Measurements from ENCODE around the gene PLCD3. TPM values are rescaled to one million over a fixed set of nuclear protein-coding genes. Genes with fewer than 3 reads are reported as not detected.

The PLCD3 gene
- total and polyA plus RNA-seq, 2 of the 13 experiments (the other 11 are each of a cell fraction or from before 2014, with no cell fraction given) = 11.3 to 39.1 TPM

DNA sequence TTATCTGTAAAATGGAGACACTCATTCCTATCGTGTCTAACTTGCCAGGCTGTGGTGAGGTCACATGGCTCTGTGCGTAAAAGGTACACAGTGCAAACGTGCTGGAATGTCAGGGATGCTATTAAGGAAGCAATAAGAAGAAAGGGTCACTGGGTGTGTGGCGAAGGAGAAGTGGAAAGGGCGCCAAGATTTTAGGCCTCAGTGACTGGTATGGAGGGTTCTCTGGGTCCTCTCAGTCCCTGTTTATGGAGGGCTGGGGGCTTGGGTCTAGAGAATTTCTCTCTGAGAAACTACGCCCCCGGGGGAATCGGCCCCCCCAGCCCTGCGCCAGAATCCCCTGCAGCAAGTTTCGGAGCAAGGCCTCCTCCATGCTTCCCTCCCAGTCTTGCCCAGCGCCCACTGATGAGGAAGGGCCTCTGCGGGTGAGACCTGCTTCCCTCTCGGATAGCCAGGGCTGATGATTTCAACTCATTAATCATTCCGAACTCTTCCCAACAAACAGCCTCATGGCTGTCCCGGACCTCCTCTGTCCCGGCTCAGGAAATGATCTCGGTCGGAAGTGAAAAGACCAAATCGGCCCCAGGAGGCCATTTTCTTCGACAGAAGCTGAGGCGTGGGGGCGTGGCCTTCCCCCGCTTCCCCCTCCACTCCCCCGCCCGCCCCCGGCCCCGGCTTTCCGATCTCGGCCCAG lies 14.7 kb upstream of the PLCD3 start (continued):
- TF ChIP-seq ZFX (CRISPR knock-in tag; IDR thresholded peaks at IDR 0.05; ENCODE audit: low read depth) (peak; percentile 88; the same call in 1 of the 2 replicates), POLR2AphosphoS2 (IDR thresholded peaks at IDR 0.05; ENCODE audit: low read depth, low read length) (no peak), HOXA3 (CRISPR knock-in tag; IDR thresholded peaks at IDR 0.05) (no peak), ETS1 (CRISPR knock-in tag; IDR thresholded peaks at IDR 0.05) (no peak), HMG20A (CRISPR knock-in tag; IDR thresholded peaks at IDR 0.05; ENCODE audit: borderline replicate concordance) (no peak), RNF2 (conservative IDR thresholded peaks at IDR 0.05; ENCODE audit: low read depth) (no peak), ZNF180 (CRISPR knock-in tag; IDR thresholded peaks at IDR 0.05; ENCODE audit: borderline replicate concordance, low read depth) (no peak), AKNA (CRISPR knock-in tag; IDR thresholded peaks at IDR 0.05; ENCODE audit: borderline replicate concordance) (no peak), ZNF674 (CRISPR knock-in tag; IDR thresholded peaks at IDR 0.05; ENCODE audit: low read depth) (no peak), ZNF703 (CRISPR knock-in tag; IDR thresholded peaks at IDR 0.05; ENCODE audit: borderline replicate concordance) (no peak)
- TF ChIP-seq, protein P1, sequence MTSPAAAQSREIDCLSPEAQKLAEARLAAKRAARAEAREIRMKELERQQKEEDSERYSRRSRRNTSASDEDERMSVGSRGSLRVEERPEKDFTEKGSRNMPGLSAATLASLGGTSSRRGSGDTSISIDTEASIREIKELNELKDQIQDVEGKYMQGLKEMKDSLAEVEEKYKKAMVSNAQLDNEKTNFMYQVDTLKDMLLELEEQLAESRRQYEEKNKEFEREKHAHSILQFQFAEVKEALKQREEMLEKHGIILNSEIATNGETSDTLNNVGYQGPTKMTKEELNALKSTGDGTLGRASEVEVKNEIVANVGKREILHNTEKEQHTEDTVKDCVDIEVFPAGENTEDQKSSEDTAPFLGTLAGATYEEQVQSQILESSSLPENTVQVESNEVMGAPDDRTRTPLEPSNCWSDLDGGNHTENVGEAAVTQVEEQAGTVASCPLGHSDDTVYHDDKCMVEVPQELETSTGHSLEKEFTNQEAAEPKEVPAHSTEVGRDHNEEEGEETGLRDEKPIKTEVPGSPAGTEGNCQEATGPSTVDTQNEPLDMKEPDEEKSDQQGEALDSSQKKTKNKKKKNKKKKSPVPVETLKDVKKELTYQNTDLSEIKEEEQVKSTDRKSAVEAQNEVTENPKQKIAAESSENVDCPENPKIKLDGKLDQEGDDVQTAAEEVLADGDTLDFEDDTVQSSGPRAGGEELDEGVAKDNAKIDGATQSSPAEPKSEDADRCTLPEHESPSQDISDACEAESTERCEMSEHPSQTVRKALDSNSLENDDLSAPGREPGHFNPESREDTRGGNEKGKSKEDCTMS (CRISPR knock-in tag; conservative IDR thresholded peaks at IDR 0.05) = no peak
- TF ChIP-seq, protein P2, sequence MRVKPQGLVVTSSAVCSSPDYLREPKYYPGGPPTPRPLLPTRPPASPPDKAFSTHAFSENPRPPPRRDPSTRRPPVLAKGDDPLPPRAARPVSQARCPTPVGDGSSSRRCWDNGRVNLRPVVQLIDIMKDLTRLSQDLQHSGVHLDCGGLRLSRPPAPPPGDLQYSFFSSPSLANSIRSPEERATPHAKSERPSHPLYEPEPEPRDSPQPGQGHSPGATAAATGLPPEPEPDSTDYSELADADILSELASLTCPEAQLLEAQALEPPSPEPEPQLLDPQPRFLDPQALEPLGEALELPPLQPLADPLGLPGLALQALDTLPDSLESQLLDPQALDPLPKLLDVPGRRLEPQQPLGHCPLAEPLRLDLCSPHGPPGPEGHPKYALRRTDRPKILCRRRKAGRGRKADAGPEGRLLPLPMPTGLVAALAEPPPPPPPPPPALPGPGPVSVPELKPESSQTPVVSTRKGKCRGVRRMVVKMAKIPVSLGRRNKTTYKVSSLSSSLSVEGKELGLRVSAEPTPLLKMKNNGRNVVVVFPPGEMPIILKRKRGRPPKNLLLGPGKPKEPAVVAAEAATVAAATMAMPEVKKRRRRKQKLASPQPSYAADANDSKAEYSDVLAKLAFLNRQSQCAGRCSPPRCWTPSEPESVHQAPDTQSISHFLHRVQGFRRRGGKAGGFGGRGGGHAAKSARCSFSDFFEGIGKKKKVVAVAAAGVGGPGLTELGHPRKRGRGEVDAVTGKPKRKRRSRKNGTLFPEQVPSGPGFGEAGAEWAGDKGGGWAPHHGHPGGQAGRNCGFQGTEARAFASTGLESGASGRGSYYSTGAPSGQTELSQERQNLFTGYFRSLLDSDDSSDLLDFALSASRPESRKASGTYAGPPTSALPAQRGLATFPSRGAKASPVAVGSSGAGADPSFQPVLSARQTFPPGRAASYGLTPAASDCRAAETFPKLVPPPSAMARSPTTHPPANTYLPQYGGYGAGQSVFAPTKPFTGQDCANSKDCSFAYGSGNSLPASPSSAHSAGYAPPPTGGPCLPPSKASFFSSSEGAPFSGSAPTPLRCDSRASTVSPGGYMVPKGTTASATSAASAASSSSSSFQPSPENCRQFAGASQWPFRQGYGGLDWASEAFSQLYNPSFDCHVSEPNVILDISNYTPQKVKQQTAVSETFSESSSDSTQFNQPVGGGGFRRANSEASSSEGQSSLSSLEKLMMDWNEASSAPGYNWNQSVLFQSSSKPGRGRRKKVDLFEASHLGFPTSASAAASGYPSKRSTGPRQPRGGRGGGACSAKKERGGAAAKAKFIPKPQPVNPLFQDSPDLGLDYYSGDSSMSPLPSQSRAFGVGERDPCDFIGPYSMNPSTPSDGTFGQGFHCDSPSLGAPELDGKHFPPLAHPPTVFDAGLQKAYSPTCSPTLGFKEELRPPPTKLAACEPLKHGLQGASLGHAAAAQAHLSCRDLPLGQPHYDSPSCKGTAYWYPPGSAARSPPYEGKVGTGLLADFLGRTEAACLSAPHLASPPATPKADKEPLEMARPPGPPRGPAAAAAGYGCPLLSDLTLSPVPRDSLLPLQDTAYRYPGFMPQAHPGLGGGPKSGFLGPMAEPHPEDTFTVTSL (CRISPR knock-in tag; IDR thresholded peaks at IDR 0.05; ENCODE audit: borderline replicate concordance) = no peak
- TF ChIP-seq, protein P3, sequence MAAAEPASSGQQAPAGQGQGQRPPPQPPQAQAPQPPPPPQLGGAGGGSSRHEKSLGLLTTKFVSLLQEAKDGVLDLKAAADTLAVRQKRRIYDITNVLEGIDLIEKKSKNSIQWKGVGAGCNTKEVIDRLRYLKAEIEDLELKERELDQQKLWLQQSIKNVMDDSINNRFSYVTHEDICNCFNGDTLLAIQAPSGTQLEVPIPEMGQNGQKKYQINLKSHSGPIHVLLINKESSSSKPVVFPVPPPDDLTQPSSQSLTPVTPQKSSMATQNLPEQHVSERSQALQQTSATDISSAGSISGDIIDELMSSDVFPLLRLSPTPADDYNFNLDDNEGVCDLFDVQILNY (CRISPR knock-in tag; conservative IDR thresholded peaks at IDR 0.05) = no peak
